H1 (cell line): Measurements from ENCODE around the gene ZGRF1. TPM values are rescaled to one million over a fixed set of nuclear protein-coding genes. Genes with fewer than 3 reads are reported as not detected.

Experiments
- CTCF ChIA-PET: fragments of 300-600 bp; sonication (Branson Sonifier 250); formaldehyde crosslinking; loops from one replicate; lab custom pipeline; 2021; ENCODE audit not compliant: partially characterized antibody; lab: Charles Lee
- POLR2A ChIA-PET: fragments of 300-600 bp; sonication (Branson Sonifier 250); formaldehyde crosslinking; loops from one replicate; lab custom pipeline; 2021; ENCODE audit warnings: inconsistent platforms; ENCODE audit not compliant: partially characterized antibody; lab: Charles Lee
- DNase-seq, 2 experiments: peaks; one replicate each; pipeline versions ENCODE4 v3.0.0 to v3.0.0-alpha.2; 2010 to 2022; ENCODE audit warnings: low spot score in 2 of 2, low read depth in 1 of 2, mixed read lengths in 1 of 2
- FAIRE-seq: peaks from 2 replicates; lab custom pipeline; 2011; peaks lifted over from hg19 to GRCh38; lab: Jason Lieb, UNC
- H2AFZ ChIP-seq: 2 replicates; pipeline ENCODE4 v1.8.1; 2012; ENCODE audit warnings: low read length, inconsistent platforms
- H2AK5ac ChIP-seq: 2 replicates; pipeline ENCODE4 v1.6.1; 2013; ENCODE audit warnings: low read depth, low read length
- H2BK120ac ChIP-seq: replicated peaks from 2 replicates; pipeline ENCODE3; 2013; ENCODE audit warnings: low read depth, low read length, inconsistent platforms
- H2BK12ac ChIP-seq: 2 replicates; pipeline ENCODE4 v1.6.1; 2013; ENCODE audit warnings: low read depth, low read length
- H2BK15ac ChIP-seq: 2 replicates; pipeline ENCODE4 v1.6.1; 2013; ENCODE audit warnings: low read length
- H2BK20ac ChIP-seq: 2 replicates; pipeline ENCODE4 v1.6.1; 2013; ENCODE audit warnings: low read length
- H2BK5ac ChIP-seq: 2 replicates; pipeline ENCODE4 v1.6.1; 2013; ENCODE audit warnings: low read depth, low read length
- H3K14ac ChIP-seq: 2 replicates; pipeline ENCODE4 v1.6.1; 2013; ENCODE audit warnings: inconsistent platforms; ENCODE audit not compliant: insufficient read length
- H3K18ac ChIP-seq: 2 replicates; pipeline ENCODE4 v1.6.1; 2013; ENCODE audit warnings: low read length; ENCODE audit errors: extremely low read depth
- H3K23ac ChIP-seq: 2 replicates; pipeline ENCODE4 v1.6.1; 2013; ENCODE audit warnings: inconsistent platforms; ENCODE audit not compliant: insufficient read length
- H3K23me2 ChIP-seq: 2 replicates; pipeline ENCODE4 v1.6.1; 2013; ENCODE audit warnings: low read depth, low read length
- H3K27ac ChIP-seq: 2 replicates; pipeline ENCODE4 v1.6.1; 2011; ENCODE audit warnings: low read depth, low read length, inconsistent platforms
- H3K27me3 ChIP-seq, 4 experiments: replicated peaks in 1 of 4; 1 replicate in 1 of 4; 2 replicates in 3 of 4; pipeline versions ENCODE4 v1.6.1 to v1.8.1; 2011 to 2013; ENCODE audit warnings: low read length in 3 of 4, mild to moderate bottlenecking in 3 of 4, inconsistent platforms in 2 of 4, mixed read lengths in 2 of 4, moderate library complexity in 1 of 4; ENCODE audit not compliant: control insufficient read depth in 3 of 4, insufficient read depth in 3 of 4; ENCODE audit errors: extremely low read depth in 1 of 4
- H3K36me3 ChIP-seq, 4 experiments: 2 replicates each; pipeline versions ENCODE4 v1.6.1 to v1.8.1; 2011 to 2013; ENCODE audit warnings: mild to moderate bottlenecking in 4 of 4, low read length in 3 of 4, moderate library complexity in 2 of 4, control low read depth in 1 of 4, inconsistent platforms in 1 of 4; ENCODE audit not compliant: insufficient read depth in 4 of 4, control insufficient read depth in 2 of 4
- H3K4ac ChIP-seq: replicated peaks from 2 replicates; pipeline ENCODE3; 2013; ENCODE audit warnings: low read length, low read depth, mixed read lengths, inconsistent platforms; ENCODE audit not compliant: insufficient read length
- H3K4me1 ChIP-seq, 4 experiments: replicated peaks in 1 of 4; 1 replicate in 1 of 4; 2 replicates in 3 of 4; pipeline versions ENCODE4 v1.6.1 to v1.8.1; 2011 to 2013; ENCODE audit warnings: low read length in 3 of 4, inconsistent platforms in 2 of 4, mixed read lengths in 1 of 4; ENCODE audit not compliant: insufficient read depth in 4 of 4, control insufficient read depth in 3 of 4
- H3K4me2 ChIP-seq, 2 experiments: 2 replicates each; pipeline versions ENCODE4 v1.6.1 to v1.8.1; 2011 to 2013; ENCODE audit warnings: low read depth in 2 of 2, low read length in 2 of 2, control low read depth in 1 of 2, inconsistent platforms in 1 of 2, mild to moderate bottlenecking in 1 of 2; ENCODE audit not compliant: insufficient read depth in 1 of 2
- H3K4me3 ChIP-seq, 4 experiments: fragments of 200-600, 300-600 bp in 1 of 4; sonication (generic), shearing (Covaris generic), sonication (Bioruptor Twin) in 1 of 4; 2 replicates each; pipeline versions ENCODE4 v1.5.1 to v1.8.1; 2011 to 2016; ENCODE audit warnings: low read length in 4 of 4, low read depth in 3 of 4, control low read depth in 2 of 4, inconsistent platforms in 2 of 4, mild to moderate bottlenecking in 2 of 4, mixed read lengths in 1 of 4, moderate library complexity in 1 of 4; ENCODE audit not compliant: insufficient read depth in 2 of 4; ENCODE audit errors: extremely low read depth in 1 of 4
- H3K56ac ChIP-seq: replicated peaks from 2 replicates; pipeline ENCODE3; 2013; ENCODE audit warnings: low read depth, mild to moderate bottlenecking, mixed read lengths, low read length, inconsistent platforms; ENCODE audit not compliant: insufficient read length
- H3K79me1 ChIP-seq: 2 replicates; pipeline ENCODE4 v1.6.1; 2013; ENCODE audit warnings: low read depth, low read length, control low read depth
- H3K79me2 ChIP-seq, 2 experiments: 2 replicates each; pipeline versions ENCODE4 v1.6.1 to v1.8.1; 2012 to 2013; ENCODE audit warnings: low read length in 2 of 2, mild to moderate bottlenecking in 2 of 2, inconsistent platforms in 1 of 2; ENCODE audit not compliant: insufficient read depth in 2 of 2, control insufficient read depth in 1 of 2
- H3K9ac ChIP-seq, 4 experiments: replicated peaks in 1 of 4; 1 replicate in 1 of 4; 2 replicates in 3 of 4; pipeline versions ENCODE4 v1.6.1 to v1.8.1; 2011 to 2013; ENCODE audit warnings: low read depth in 3 of 4, low read length in 3 of 4, control low read depth in 2 of 4, mild to moderate bottlenecking in 2 of 4, moderate library complexity in 2 of 4, inconsistent platforms in 1 of 4; ENCODE audit errors: extremely low read depth in 1 of 4
- H3K9me3 ChIP-seq, 2 experiments: 2 replicates each; pipeline versions ENCODE4 v1.6.1 to v1.8.1; 2012 to 2013; ENCODE audit warnings: mild to moderate bottlenecking in 2 of 2, moderate library complexity in 2 of 2, control low read depth in 1 of 2, inconsistent platforms in 1 of 2, low read depth in 1 of 2, low read length in 1 of 2, mixed read lengths in 1 of 2; ENCODE audit not compliant: insufficient read depth in 2 of 2
- H4K20me1 ChIP-seq, 2 experiments: replicated peaks in 1 of 2; 2 replicates each; pipeline versions ENCODE3 to v1.8.1; 2011 to 2013; ENCODE audit warnings: inconsistent platforms in 2 of 2, low read length in 2 of 2, mild to moderate bottlenecking in 1 of 2; ENCODE audit not compliant: insufficient read depth in 2 of 2, control insufficient read depth in 1 of 2
- H4K5ac ChIP-seq: 2 replicates; pipeline ENCODE4 v1.6.1; 2013; ENCODE audit warnings: low read length, low read depth, mixed read lengths, inconsistent platforms; ENCODE audit not compliant: insufficient read length
- H4K8ac ChIP-seq: 2 replicates; pipeline ENCODE4 v1.8.0; 2013; ENCODE audit warnings: mild to moderate bottlenecking, moderate library complexity, low read length, inconsistent platforms; ENCODE audit not compliant: insufficient read depth; ENCODE audit errors: extremely low read depth
- H4K91ac ChIP-seq: replicated peaks from 2 replicates; pipeline ENCODE3; 2013; ENCODE audit warnings: low read length, mixed read lengths, inconsistent platforms; ENCODE audit not compliant: insufficient read length
- ATF3 ChIP-seq: IDR thresholded peaks from 2 replicates; pipeline ENCODE4 v1.6.1; 2011; ENCODE audit warnings: low read depth, mild to moderate bottlenecking, low read length; ENCODE audit not compliant: insufficient read depth
- CHD1 ChIP-seq: IDR thresholded peaks from 2 replicates; pipeline ENCODE4 v1.6.1; 2012; ENCODE audit warnings: low read depth, low read length, improper control_type of control experiment
- JUND ChIP-seq: IDR thresholded peaks from 2 replicates; pipeline ENCODE4 v1.6.1; 2011; ENCODE audit warnings: mild to moderate bottlenecking, improper control_type of control experiment, low read length
- KDM5A ChIP-seq: fragments of 200-600 bp; IDR thresholded peaks from 2 replicates; pipeline ENCODE4 v1.7.1; 2012; ENCODE audit warnings: mild to moderate bottlenecking, low read length, inconsistent platforms, mixed read lengths
- MAFK ChIP-seq: IDR thresholded peaks from 2 replicates; pipeline ENCODE4 v1.6.1; 2012; ENCODE audit warnings: low read depth, mild to moderate bottlenecking, improper control_type of control experiment, low read length
- NRF1 ChIP-seq: IDR thresholded peaks from 2 replicates; pipeline ENCODE4 v1.6.1; 2011; ENCODE audit warnings: mild to moderate bottlenecking, low read depth, low read length, improper control_type of control experiment
- SAP30 ChIP-seq: fragments of 300-600 bp; sonication (generic); IDR thresholded peaks from 2 replicates; pipeline ENCODE4 v1.7.1; 2012; ENCODE audit warnings: low read length, moderate library complexity, mild to moderate bottlenecking, inconsistent platforms; ENCODE audit not compliant: insufficient read depth, insufficient replicate concordance
- SIRT6 ChIP-seq: IDR thresholded peaks from one replicate; pipeline ENCODE4 v1.7.1; 2012; ENCODE audit warnings: low read length, inconsistent platforms
- SIX5 ChIP-seq: IDR thresholded peaks from 2 replicates; pipeline ENCODE4 v1.6.1; 2011; ENCODE audit warnings: mild to moderate bottlenecking, low read depth, low read length
- SP1 ChIP-seq: IDR thresholded peaks from 2 replicates; pipeline ENCODE4 v1.6.1; 2011; ENCODE audit warnings: low read depth, low read length
- SP4 ChIP-seq: IDR thresholded peaks from 2 replicates; pipeline ENCODE4 v1.6.1; 2012; ENCODE audit warnings: low read length, inconsistent platforms
- TAF7 ChIP-seq: optimal IDR thresholded peaks from 2 replicates; pipeline ENCODE3; 2011; ENCODE audit warnings: low read depth, mild to moderate bottlenecking, inconsistent platforms, low read length, moderate library complexity, borderline replicate concordance
- USF2 ChIP-seq: IDR thresholded peaks from 2 replicates; pipeline ENCODE4 v1.6.1; 2011; ENCODE audit warnings: low read length, improper control_type of control experiment
- WGBS, 2 experiments: shearing (Covaris generic) in 1 of 2; methylation state at CpG; one replicate each; pipeline versions ENCODE4 v1.1.6 to v1.1.7; 2013 to 2015; ENCODE audit warnings: low lambda C conversion rate in 2 of 2, mixed read lengths in 2 of 2, inconsistent platforms in 1 of 2, low coverage in 1 of 2, missing lambda C conversion rate in 1 of 2; ENCODE audit not compliant: insufficient replicate concordance in 2 of 2, insufficient coverage in 1 of 2, insufficient read length in 1 of 2; ENCODE audit errors: extremely low coverage in 1 of 2, missing lambda C conversion rate in 1 of 2; 5-methylcytosine and 5-hydroxymethylcytosine counted together
- polyA plus RNA-seq, 7 experiments: library from polyadenylated mRNA; depleted of rRNA in 3 of 7; stranded (reverse) in 5 of 7; unstranded in 2 of 7; fragments of >200 nt in 5 of 7; fragments of 200-250 nt in 2 of 7; gene quantifications; 1 replicate in 5 of 7; 2 replicates in 1 of 7; 4 replicates in 1 of 7; pipeline versions ENCODE4 v1.2.1 to v1.2.3, GENCODE V29; 2011 to 2013; ENCODE audit warnings: missing spikeins in 2 of 7, mixed read lengths in 2 of 7
- total RNA-seq: library from RNA; stranded (reverse); fragmentation: NEBNext Ultra II Directional; extraction: Animal tissue kit (Norgen Biotek cat#: 25700); gene quantifications from 2 replicates; pipeline ENCODE4 v1.2.1, GENCODE V29; 2021

ZGRF1 gene
- total and polyA plus RNA-seq, 2 of the 8 experiments (the other 6 are each of a cell fraction or from before 2014, with no cell fraction given): 12.0 to 44.6 TPM

DNA sequence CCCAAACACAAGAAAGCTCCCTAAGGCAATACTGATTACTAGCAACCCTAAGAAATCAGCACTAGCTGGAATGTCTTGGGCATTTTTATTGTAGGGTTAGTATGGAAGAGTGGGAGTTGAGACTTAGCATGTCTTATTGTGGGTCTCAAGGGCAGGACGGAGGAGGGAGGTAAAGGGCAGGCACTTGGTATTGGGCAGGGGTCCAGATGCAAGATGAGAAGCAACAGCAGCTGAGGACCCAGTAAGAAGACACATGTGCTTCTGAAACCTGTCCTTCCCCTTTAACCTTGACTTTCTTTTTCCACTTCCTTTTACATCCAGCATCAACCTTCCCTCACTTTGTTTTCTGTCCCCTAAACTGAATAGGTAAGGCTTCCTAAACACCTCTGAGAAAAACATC, 37.7 kb upstream of the ZGRF1 start:
- Histone ChIP-seq H4K20me1 (no peaks in the 10 kb centered on the region), H2BK12ac (peak overlapping the region; percentile 82; the same call in 1 of the 2 replicates), H3K4ac (no peak overlapping the region), H3K56ac (no peak overlapping the region), H4K8ac (no peak overlapping the region), H3K79me2 (no peaks in the 10 kb centered on the region), H2BK5ac (peak overlapping the region; percentile 61; the same call in 1 of the 2 replicates), H2BK120ac (no peak overlapping the region), H3K14ac (no peak overlapping the region), H3K79me1 (no peaks in the 10 kb centered on the region), H2AK5ac (no peak overlapping the region), H4K91ac (no peak overlapping the region), H3K9me3 (no peaks in the 10 kb centered on the region), H3K36me3 (no peaks in the 10 kb centered on the region), H3K9ac (no peak overlapping the region), H2AFZ (peak overlapping the region; percentile 36), H3K27ac (no peak overlapping the region), H3K23ac (no peak overlapping the region), H3K18ac (no peak overlapping the region), H4K5ac (no peak overlapping the region), H3K4me1 (no peaks in the 10 kb centered on the region), H2BK15ac (no peak overlapping the region), H2BK20ac (peak overlapping the region; percentile 75), H3K4me2 (no peak overlapping the region), H3K27me3 (no peaks in the 10 kb centered on the region), H3K4me3 (no peak overlapping the region), H3K23me2 (no peaks in the 10 kb centered on the region)
- CTCF ChIA-PET: interaction anchor here (0.5 to 1.1 kb wide), 2 partner anchors 91 to 92 kb away, joined by 4 read pairs; no protein-coding TSS in a partner anchor
- POLR2A ChIA-PET: interaction anchor here (0.8 to 1.6 kb wide), 4 partner anchors 10 to 22 kb away, joined by 3 to 5 read pairs (median 4); no protein-coding TSS in a partner anchor
- 100% methylated on average over 1 of the region's 1 CpG; no CpG with 5 or more reads in 1 of the 2 experiments for WGBS, 2 experiments
- DNase-seq: no peak
- no peak for FAIRE-seq
- no peak for TF ChIP-seq NRF1
- TF ChIP-seq SP4: no peak
- TF ChIP-seq MAFK: no peak
- TF ChIP-seq KDM5A: no peak
- TF ChIP-seq JUND: no peak
- TF ChIP-seq CHD1: no peak
- TF ChIP-seq ATF3: no peak
- TF ChIP-seq SIX5: no peak
- TF ChIP-seq USF2: no peak
- no peak for TF ChIP-seq SAP30
- TF ChIP-seq SIRT6: no peak
- TF ChIP-seq SP1: no peak
- TF ChIP-seq TAF7: no peak
